Mesendoderm (in vitro differentiated cells): Measurements from ENCODE around the gene ZFAND2B.

Experiments
- DNase-seq: peaks from one replicate; pipeline ENCODE4 v3.0.0; 2013
- H2AK5ac ChIP-seq: 2 replicates; pipeline ENCODE4 v1.6.1; 2013; ENCODE audit warnings: low read length, inconsistent platforms
- H2BK120ac ChIP-seq: 2 replicates; pipeline ENCODE4 v1.6.1; 2013; ENCODE audit warnings: low read depth, mild to moderate bottlenecking, low read length, moderate library complexity, mixed read lengths
- H2BK15ac ChIP-seq: replicated peaks from 2 replicates; pipeline ENCODE4 v1.6.1; 2013; ENCODE audit warnings: low read depth, mild to moderate bottlenecking, moderate library complexity
- H2BK5ac ChIP-seq: 2 replicates; pipeline ENCODE4 v1.6.1; 2013; ENCODE audit warnings: low read length, inconsistent platforms
- H3K18ac ChIP-seq: 2 replicates; pipeline ENCODE4 v1.6.1; 2013; ENCODE audit warnings: mild to moderate bottlenecking, low read length, mixed read lengths
- H3K23ac ChIP-seq: one replicate; pipeline ENCODE4 v1.6.1; 2013; ENCODE audit warnings: low read length
- H3K27ac ChIP-seq: 2 replicates; pipeline ENCODE4 v1.5.1; 2013; ENCODE audit warnings: low read depth, mild to moderate bottlenecking, inconsistent platforms, low read length, moderate library complexity
- H3K27me3 ChIP-seq: 2 replicates; pipeline ENCODE4 v1.6.1; 2013; ENCODE audit warnings: low read length, control low read depth, mild to moderate bottlenecking, inconsistent platforms; ENCODE audit not compliant: insufficient read depth, poor library complexity
- H3K36me3 ChIP-seq: 2 replicates; pipeline ENCODE4 v1.6.1; 2013; ENCODE audit warnings: low read length, inconsistent platforms; ENCODE audit not compliant: control insufficient read depth, insufficient read depth
- H3K4ac ChIP-seq: one replicate; pipeline ENCODE4 v1.6.1; 2013; ENCODE audit warnings: low read depth, mild to moderate bottlenecking, low read length, moderate library complexity
- H3K4me1 ChIP-seq: 2 replicates; pipeline ENCODE4 v1.6.1; 2013; ENCODE audit warnings: low read depth, low read length, inconsistent platforms; ENCODE audit not compliant: control insufficient read depth
- H3K4me2 ChIP-seq: 2 replicates; pipeline ENCODE4 v1.6.1; 2013; ENCODE audit warnings: low read length
- H3K4me3 ChIP-seq: 2 replicates; pipeline ENCODE4 v1.5.1; 2013; ENCODE audit warnings: mild to moderate bottlenecking, low read length
- H3K56ac ChIP-seq: one replicate; pipeline ENCODE4 v1.6.1; 2013; ENCODE audit warnings: low read length
- H3K79me1 ChIP-seq: 2 replicates; pipeline ENCODE4 v1.6.1; 2013; ENCODE audit warnings: low read length, inconsistent platforms
- H3K79me2 ChIP-seq: 2 replicates; pipeline ENCODE4 v1.6.1; 2013; ENCODE audit warnings: mild to moderate bottlenecking, low read length; ENCODE audit not compliant: control insufficient read depth, insufficient read depth
- H3K9ac ChIP-seq: 2 replicates; pipeline ENCODE4 v1.6.1; 2013; ENCODE audit warnings: low read length, inconsistent platforms
- H4K5ac ChIP-seq: one replicate; pipeline ENCODE4 v1.6.1; 2013; ENCODE audit warnings: low read length
- H4K8ac ChIP-seq: one replicate; pipeline ENCODE4 v1.6.1; 2013; ENCODE audit warnings: low read depth, mild to moderate bottlenecking, control low read depth, low read length, moderate library complexity
- WGBS: extraction: QIAGEN DNeasy Blood & Tissue Kit; methylation state at CpG from one replicate; pipeline ENCODE4 v1.1.7; 2013; ENCODE audit warnings: low lambda C conversion rate, missing lambda C conversion rate; ENCODE audit not compliant: insufficient coverage; ENCODE audit errors: extremely low coverage; 5-methylcytosine and 5-hydroxymethylcytosine counted together

ZFAND2B gene

GRCh38 chr2:219209236-219210195 is 2.9 kb downstream of the ZFAND2B start:
- peaks cover 4% of the 10 kb centered on the region for H3K36me3 ChIP-seq
- DNase-seq, result no peak

GRCh38 chr2:219210196-219210885 is 3.8 kb downstream of the ZFAND2B start:
- Histone ChIP-seq H3K36me3 (peaks cover 4% of the 10 kb centered on the region), H4K8ac (no peak overlapping the region), H3K79me2 (no peaks in the 10 kb centered on the region), H3K4ac (no peak overlapping the region), H3K4me1 (peaks cover 4% of the 10 kb centered on the region), H3K27ac (no peak overlapping the region), H2AK5ac (no peak overlapping the region), H2BK120ac (no peak overlapping the region), H3K56ac (no peak overlapping the region), H3K18ac (no peak overlapping the region), H3K4me3 (no peak overlapping the region), H2BK5ac (no peak overlapping the region), H4K5ac (no peak overlapping the region), H3K27me3 (no peaks in the 10 kb centered on the region), H3K79me1 (no peaks in the 10 kb centered on the region), H3K4me2 (no peak overlapping the region), H3K23ac (no peak overlapping the region), H3K9ac (no peak overlapping the region), H2BK15ac (no peak overlapping the region)
- no peak for DNase-seq
- WGBS, result no CpG with 5 or more reads among the region's 24 CpGs

More at GRCh38 chr2:219209236-219210195, 2.9 kb downstream of the ZFAND2B start:
- no peak overlapping the region for H3K27ac ChIP-seq
- H3K4me2 ChIP-seq, result no peak overlapping the region
- H3K4me1 ChIP-seq, result peaks cover 4% of the 10 kb centered on the region
- H3K18ac ChIP-seq, result no peak overlapping the region
- H3K23ac ChIP-seq, result no peak overlapping the region
- no peaks in the 10 kb centered on the region for H3K27me3 ChIP-seq
- H3K4me3 ChIP-seq, result no peak overlapping the region
- H2BK5ac ChIP-seq, result no peak overlapping the region
- no peak overlapping the region for H4K5ac ChIP-seq
- H4K8ac ChIP-seq, result no peak overlapping the region
- no peak overlapping the region for H3K9ac ChIP-seq
- no peak overlapping the region for H3K56ac ChIP-seq
- no peak overlapping the region for H3K4ac ChIP-seq
- H2AK5ac ChIP-seq, result no peak overlapping the region
- no peak overlapping the region for H2BK15ac ChIP-seq
- no CpG with 5 or more reads among the region's 18 CpGs for WGBS
- no peak overlapping the region for H2BK120ac ChIP-seq
- no peaks in the 10 kb centered on the region for H3K79me1 ChIP-seq
- H3K79me2 ChIP-seq, result no peaks in the 10 kb centered on the region

DNA sequence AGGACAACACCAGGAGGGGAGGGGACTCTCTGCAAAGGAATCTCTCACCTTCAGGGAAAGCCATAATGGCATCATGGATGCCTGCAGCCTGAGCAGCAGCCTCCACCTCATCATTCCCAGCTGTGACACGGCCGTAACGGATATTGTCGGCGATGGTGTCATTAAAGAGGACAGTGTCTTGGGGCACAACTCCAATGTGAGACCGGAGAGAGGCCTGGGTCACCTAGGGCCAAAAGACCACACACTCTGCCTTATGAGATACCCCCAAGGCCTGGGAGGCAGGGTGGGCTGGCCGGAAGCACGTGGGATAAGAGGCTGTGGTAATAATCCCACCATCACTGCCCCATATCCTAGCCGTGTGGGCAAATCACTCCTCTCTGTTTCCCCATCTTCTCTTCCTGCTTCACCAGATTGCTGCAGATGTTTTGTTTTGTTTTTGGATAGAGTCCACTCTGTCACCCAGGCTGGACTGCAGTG is 4.3 kb downstream of the ZFAND2B start:
- WGBS, result no CpG with 5 or more reads among the region's 9 CpGs
- H3K36me3 ChIP-seq, result peaks cover 4% of the 10 kb centered on the region

GRCh38 chr2:219213026-219213415 is 6.4 kb downstream of the ZFAND2B start:
- Histone ChIP-seq H3K27me3 (no peaks in the 10 kb centered on the region), H3K79me1 (peaks cover 6% of the 10 kb centered on the region), H3K56ac (no peak overlapping the region), H2BK120ac (no peak overlapping the region), H3K36me3 (peaks cover 4% of the 10 kb centered on the region), H3K4me2 (no peak overlapping the region), H2AK5ac (no peak overlapping the region), H3K4me3 (no peak overlapping the region), H3K27ac (no peak overlapping the region), H3K9ac (no peak overlapping the region), H2BK15ac (no peak overlapping the region), H3K23ac (no peak overlapping the region), H4K8ac (no peak overlapping the region), H3K79me2 (no peaks in the 10 kb centered on the region), H4K5ac (no peak overlapping the region), H2BK5ac (no peak overlapping the region), H3K4ac (no peak overlapping the region), H3K4me1 (peaks cover 2% of the 10 kb centered on the region), H3K18ac (no peak overlapping the region)
- no peak for DNase-seq
- WGBS, result no CpG with 5 or more reads among the region's 8 CpGs

More for the DNA sequence above, 4.3 kb downstream of the ZFAND2B start:
- H2BK15ac ChIP-seq, result no peak overlapping the region
- no peak overlapping the region for H3K56ac ChIP-seq
- H2AK5ac ChIP-seq, result no peak overlapping the region
- H2BK5ac ChIP-seq, result no peak overlapping the region
- peaks cover 4% of the 10 kb centered on the region for H3K4me1 ChIP-seq
- no peak overlapping the region for H4K5ac ChIP-seq
- no peaks in the 10 kb centered on the region for H3K27me3 ChIP-seq
- H3K18ac ChIP-seq, result no peak overlapping the region
- no peak overlapping the region for H3K9ac ChIP-seq
- no peaks in the 10 kb centered on the region for H3K79me2 ChIP-seq
- no peak overlapping the region for H4K8ac ChIP-seq
- no peak overlapping the region for H3K27ac ChIP-seq
- peak; percentile 33 for DNase-seq
- no peak overlapping the region for H3K23ac ChIP-seq
- H3K4me2 ChIP-seq, result no peak overlapping the region
- H3K4ac ChIP-seq, result no peak overlapping the region
- no peak overlapping the region for H3K4me3 ChIP-seq
- peaks cover 1% of the 10 kb centered on the region for H3K79me1 ChIP-seq
- H2BK120ac ChIP-seq, result no peak overlapping the region

GRCh38 chr2:219213486-219214071 is 7.0 kb downstream of the ZFAND2B start:
- no peak overlapping the region for H3K4me2 ChIP-seq
- no peak overlapping the region for H2AK5ac ChIP-seq
- H3K9ac ChIP-seq, result no peak overlapping the region
- H2BK15ac ChIP-seq, result no peak overlapping the region
- WGBS, result no CpG with 5 or more reads among the region's 10 CpGs
- H3K36me3 ChIP-seq, result peaks cover 4% of the 10 kb centered on the region
- DNase-seq, result no peak
- H4K5ac ChIP-seq, result no peak overlapping the region
- H3K56ac ChIP-seq, result no peak overlapping the region
- no peak overlapping the region for H3K4ac ChIP-seq
- peaks cover 2% of the 10 kb centered on the region for H3K4me1 ChIP-seq
- H3K18ac ChIP-seq, result no peak overlapping the region
- H3K23ac ChIP-seq, result no peak overlapping the region
- H3K27me3 ChIP-seq, result no peaks in the 10 kb centered on the region
- H3K79me1 ChIP-seq, result peaks cover 6% of the 10 kb centered on the region
- no peak overlapping the region for H2BK120ac ChIP-seq
- no peak overlapping the region for H3K27ac ChIP-seq
- no peak overlapping the region for H2BK5ac ChIP-seq
- H3K79me2 ChIP-seq, result no peaks in the 10 kb centered on the region
- H3K4me3 ChIP-seq, result no peak overlapping the region
- H4K8ac ChIP-seq, result no peak overlapping the region
